SK-N-MC (cell line): Measurements from ENCODE around the gene PRKCB.

Experiments
- EZH2 ChIP-seq: fragments of 200-600 bp; sonication (generic); IDR thresholded peaks from one replicate; pipeline ENCODE4 v1.6.1; 2017; ENCODE audit warnings: antibody characterized with exemption
- FOXP2 ChIP-seq: optimal IDR thresholded peaks from 2 replicates; pipeline ENCODE3; 2011; ENCODE audit warnings: mild to moderate bottlenecking, moderate library complexity; ENCODE audit not compliant: insufficient read depth; ENCODE audit errors: extremely low read length, control extremely low read depth
- POLR2AphosphoS5 ChIP-seq: IDR thresholded peaks from 2 replicates; pipeline ENCODE4 v1.6.1; 2012; ENCODE audit warnings: mild to moderate bottlenecking, low read depth, low read length, borderline replicate concordance

GRCh38 chr16:24189941-24190340, 354.2 kb downstream of the PRKCB start:
- no peak for TF ChIP-seq POLR2AphosphoS5
- TF ChIP-seq EZH2 = no peak
- no peak for TF ChIP-seq FOXP2
